Activated CD4-positive, alpha-beta T cell treated with anti-CD3 and anti-CD28 coated beads, Interleukin-2, amount 50 U/mL, for 48 hours (primary cell): ENCODE measurements around the gene GLA.

ENCODE experiments used
- DNase-seq, 2 experiments: peaks; one replicate each; pipeline ENCODE4 v3.0.0-alpha.2; 2020

GLA gene

GRCh38 chrX:101348452-101349192, 59.1 kb downstream of the GLA start, which contains the start of gene TIMM8A:
Gene TIMM8A, minus strand, starts transcription at chrX:101348742. Its CDS starts 78 bp downstream, at chrX:101348664.
- DNase-seq = peak; percentile 77 to 82

- no peak for DNase-seq
Observed at GRCh38 chrX:101347859-101348451, 59.8 kb downstream of the GLA start.
